Putamen (tissue), 1 donor: ENCODE measurements around the gene RAPGEF4.

Source experiments
- DNase-seq: peaks from one replicate; pipeline ENCODE4 v3.0.0-alpha.2; 2016; ENCODE audit warnings: low spot score

Gene RAPGEF4

GRCh38 chr2:173095356-173095755 is 359.7 kb downstream of the RAPGEF4 start:
- no peak for DNase-seq

GRCh38 chr2:173099271-173099670 is 363.6 kb downstream of the RAPGEF4 start:
- DNase-seq: no peak

GRCh38 chr2:173099804-173100203 is 364.2 kb downstream of the RAPGEF4 start:
- no peak for DNase-seq

- DNase-seq: no peak
These were observed 366.0 kb downstream of the RAPGEF4 start for GRCh38 chr2:173101687-173102086.
